Activated CD8-positive, alpha-beta memory T cell treated with anti-CD3 and anti-CD28 coated beads for 1 hour (primary cell): Measurements from ENCODE around the gene CTDNEP1.

Experiments used
- DNase-seq, 2 donors: peaks; one replicate each; pipeline ENCODE4 v3.0.0-alpha.2; 2020; ENCODE audit warnings: low read depth in 1 of 2; ENCODE audit errors: extremely low read depth in 1 of 2

The CTDNEP1 gene

GRCh38 chr17:7251661-7252175 lies at the start of gene CTDNEP1:
Gene CTDNEP1 (minus strand): TSS chr17:7251734. CDS start chr17:7251296, 438 bp downstream.
- DNase-seq, result peak; percentile 65 to 98

DNA sequence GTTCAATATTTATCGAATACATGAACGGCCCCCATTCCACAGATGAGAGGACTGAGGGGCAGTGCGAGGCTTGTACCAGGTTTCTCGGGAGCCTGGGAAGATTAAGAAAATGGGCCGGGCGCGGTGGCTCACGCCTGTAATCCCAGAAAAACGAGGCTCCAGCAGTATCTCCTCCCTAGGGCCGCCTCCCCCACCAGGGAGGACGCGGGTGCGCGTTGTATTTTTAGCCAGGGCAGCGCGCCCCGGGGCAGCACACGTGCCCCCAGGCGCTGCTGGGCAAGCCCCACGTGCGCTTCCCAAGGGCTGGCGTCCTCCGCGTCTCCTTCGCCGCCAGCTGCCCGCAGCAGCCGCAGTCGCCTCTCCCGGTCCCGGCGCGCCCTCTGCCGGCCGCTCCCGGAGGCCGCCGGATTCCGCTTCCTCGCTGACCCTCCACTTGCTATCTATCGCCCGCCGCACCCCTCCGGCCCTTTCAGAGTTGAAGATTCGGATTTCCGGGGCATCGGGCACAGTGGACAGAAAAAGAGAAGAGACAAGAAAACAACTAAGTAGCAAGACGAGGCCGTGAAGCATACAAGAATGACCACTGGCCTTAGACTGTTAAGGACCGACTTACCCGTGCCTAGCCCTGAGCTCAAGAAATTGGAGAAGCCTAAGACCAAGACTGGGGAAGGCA lies 44.8 kb upstream of the CTDNEP1 start:
- peak in 1 of 2 donors; percentile 54 for DNase-seq

GRCh38 chr17:7295230-7296180 lies 44.0 kb upstream of the CTDNEP1 start:
- no peak for DNase-seq

DNA sequence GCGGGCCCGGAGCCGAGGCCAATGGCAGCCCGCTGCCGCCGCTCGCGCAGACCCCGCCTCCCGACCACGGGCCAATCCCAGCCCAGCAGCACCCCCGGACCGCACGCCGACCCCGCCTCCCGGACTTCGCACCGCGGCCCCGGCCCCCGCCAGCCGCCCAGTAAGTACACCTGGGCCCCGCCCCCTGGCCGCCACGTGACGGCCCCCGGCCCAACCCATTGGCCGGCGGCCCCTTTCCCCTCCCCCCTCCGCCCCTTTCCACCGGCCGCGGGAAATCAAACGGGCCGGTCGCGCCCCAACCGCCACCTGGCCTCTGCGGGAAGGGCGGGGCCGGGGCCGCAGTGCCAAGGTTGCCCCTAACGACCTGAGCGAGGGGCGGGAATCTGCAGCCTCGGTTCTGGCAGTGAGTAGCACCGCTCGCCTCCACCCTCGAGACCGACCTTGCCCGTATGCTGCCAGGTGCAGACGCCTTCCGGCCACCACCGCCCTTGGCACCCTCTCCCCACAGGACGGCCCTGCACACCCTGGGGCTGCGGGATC lies 43.1 kb upstream of the CTDNEP1 start, which contains the start of gene YBX2:
YBX2 (minus strand) TSS at position 26 of the 540 bp plus-strand sequence. CDS start 139 bp downstream, outside the sequence.
- peak in 1 of 2 donors; percentile 56 for DNase-seq

GRCh38 chr17:7293816-7294613 lies 42.5 kb upstream of the CTDNEP1 start:
- no peak for DNase-seq

DNA sequence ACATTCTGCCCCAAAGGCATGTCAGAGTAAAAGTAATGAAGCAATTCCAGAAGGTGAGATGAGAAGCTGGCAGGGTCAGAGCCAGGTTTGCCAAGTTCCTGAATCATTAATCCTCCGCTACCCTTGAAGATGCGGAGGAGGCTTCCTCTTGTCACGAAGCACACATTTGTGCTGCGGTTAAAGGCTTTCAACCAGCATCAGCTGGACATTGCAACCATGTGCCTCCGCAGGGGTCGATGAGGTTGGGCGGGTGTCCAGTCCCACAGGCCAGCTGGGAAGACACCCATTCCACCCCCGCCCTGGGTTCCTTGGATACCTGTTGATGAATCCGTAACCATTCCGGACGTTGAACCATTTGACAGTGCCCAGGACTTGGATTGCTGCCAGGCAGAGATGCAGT lies 41.6 kb upstream of the CTDNEP1 start:
- no peak for DNase-seq

GRCh38 chr17:7292729-7293128 lies 41.2 kb upstream of the CTDNEP1 start:
- DNase-seq, result no peak

DNA sequence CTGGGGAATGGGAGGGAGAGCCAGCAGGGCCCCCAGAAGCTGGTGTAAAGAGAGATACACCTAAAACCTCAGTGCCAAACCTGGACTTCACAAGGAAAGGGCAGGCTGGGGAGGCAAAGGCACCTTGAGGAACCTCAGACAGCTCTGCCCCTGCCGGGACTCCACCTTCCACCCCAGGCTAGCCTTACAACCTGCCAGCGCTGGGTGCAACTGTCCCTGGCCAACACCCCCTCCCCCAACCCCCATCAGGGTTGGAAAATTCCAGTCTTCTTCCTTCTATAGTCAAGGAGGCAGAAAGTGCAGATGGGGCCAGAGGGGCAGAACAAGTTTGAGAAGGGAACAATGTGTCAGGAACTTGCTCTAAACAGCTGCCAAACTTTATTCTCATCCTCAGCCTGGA lies 40.7 kb upstream of the CTDNEP1 start:
- no peak for DNase-seq

GRCh38 chr17:7290685-7291084 lies 39.2 kb upstream of the CTDNEP1 start:
- no peak for DNase-seq

DNA sequence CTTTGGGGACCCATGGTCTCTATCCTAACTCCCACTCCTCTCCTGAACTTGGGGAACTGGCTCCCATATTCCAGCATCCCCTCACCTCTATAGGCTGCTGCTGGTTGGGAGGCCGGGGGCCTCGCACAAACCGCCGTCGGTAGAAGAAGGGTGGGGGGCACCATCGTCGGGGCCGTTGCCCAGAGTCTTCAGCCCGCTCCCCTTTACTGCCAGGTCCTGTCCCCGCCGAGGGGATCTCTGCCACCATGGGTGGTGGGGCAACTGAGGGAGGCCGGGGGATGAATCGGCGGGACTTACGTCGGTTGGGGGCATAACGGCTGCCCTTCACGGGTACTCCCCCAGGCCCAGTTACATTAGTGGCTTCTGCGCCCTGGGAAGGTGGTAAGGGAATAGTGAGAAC lies 38.6 kb upstream of the CTDNEP1 start:
- DNase-seq, result no peak

DNA sequence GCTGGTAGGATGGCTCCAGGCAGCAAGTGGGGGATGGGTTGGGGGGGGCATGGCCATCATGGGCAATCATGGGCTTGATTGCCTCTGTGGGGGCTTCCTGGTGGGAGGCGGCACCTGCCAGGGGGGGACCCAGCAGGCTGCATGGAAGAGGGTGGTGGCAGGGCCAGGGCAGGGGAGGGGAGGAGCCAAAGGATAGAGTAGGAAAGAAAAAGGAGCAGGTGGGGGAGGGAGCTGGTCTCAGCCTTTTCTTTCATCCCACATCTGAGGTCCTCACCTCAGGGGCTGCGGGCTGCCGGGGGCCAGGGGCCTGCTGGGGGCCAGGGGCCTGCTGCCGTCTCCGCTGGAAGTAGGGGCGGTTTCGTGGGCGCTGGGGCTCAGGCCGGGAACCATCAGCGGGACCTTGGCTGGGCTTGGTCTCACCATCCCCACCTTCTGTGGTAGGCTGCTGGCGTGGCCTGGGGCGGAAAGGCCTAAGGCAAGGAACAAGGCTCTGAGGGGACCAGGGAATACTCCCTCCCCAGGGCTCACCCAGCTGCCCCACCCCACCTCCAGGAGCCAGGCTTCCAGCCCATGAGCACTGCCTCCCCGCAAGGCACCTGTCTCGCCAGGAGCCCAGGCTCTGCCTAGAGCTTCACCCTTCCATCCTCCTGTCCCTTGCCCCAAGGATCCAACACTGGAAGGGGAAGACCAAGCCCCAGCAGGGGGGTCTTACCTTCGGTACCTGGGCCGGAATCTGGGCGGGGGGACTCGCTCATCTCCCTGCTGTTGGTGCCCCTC lies 37.9 kb upstream of the CTDNEP1 start:
- DNase-seq, result no peak

GRCh38 chr17:7285679-7286078 lies 34.1 kb upstream of the CTDNEP1 start:
- no peak for DNase-seq

- no peak for DNase-seq
Observed at GRCh38 chr17:7284911-7285310, 33.4 kb upstream of the CTDNEP1 start.

- no peak for DNase-seq
Observed at GRCh38 chr17:7283471-7284216, 32.1 kb upstream of the CTDNEP1 start.

GRCh38 chr17:7282752-7283321 lies 31.3 kb upstream of the CTDNEP1 start:
- no peak for DNase-seq

- no peak for DNase-seq
Observed at GRCh38 chr17:7281953-7282751, 30.6 kb upstream of the CTDNEP1 start.

- DNase-seq, result peak; percentile 58 to 66
Observed at GRCh38 chr17:7281074-7281952, 29.8 kb upstream of the CTDNEP1 start, which contains the start of gene SLC2A4. Gene SLC2A4 (plus strand): TSS chr17:7281718. CDS start chr17:7281935, 217 bp downstream.
